ENCODE data around the gene AGBL4.

AGBL4 gene

GRCh38 chr1:48676376-48676775, 1347.4 kb downstream of the AGBL4 start:
- FAIRE-seq = no peak

- FAIRE-seq = no peak
Measured at GRCh38 chr1:48675251-48675650, 1348.5 kb downstream of the AGBL4 start.

GRCh38 chr1:48674641-48675040, 1349.1 kb downstream of the AGBL4 start:
- no peak for FAIRE-seq

GRCh38 chr1:48673332-48674105, 1350.2 kb downstream of the AGBL4 start:
- FAIRE-seq = no peak

GRCh38 chr1:48671578-48671977, 1352.2 kb downstream of the AGBL4 start:
- no peak for FAIRE-seq

GRCh38 chr1:48670234-48671020, 1353.3 kb downstream of the AGBL4 start:
- FAIRE-seq = no peak

DNA sequence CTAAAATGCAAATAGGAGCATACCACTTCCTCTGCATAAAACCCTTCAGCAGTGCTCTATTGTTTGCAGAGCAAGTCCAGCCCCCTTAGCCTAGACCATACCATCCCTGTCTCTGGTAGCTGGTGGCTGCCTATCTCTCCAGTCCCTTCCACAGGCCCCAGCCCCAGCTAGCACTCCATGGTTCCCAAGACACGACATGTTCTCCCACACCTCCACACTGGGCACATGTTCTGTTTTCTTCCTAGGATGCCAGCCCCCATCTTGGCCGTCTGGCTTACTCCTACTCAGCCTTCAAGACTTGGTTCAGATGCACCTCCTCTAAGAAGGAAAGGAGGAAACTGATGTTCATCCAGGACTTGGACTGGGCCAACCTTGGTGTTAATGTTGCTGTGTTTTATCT, 1355.4 kb downstream of the AGBL4 start:
- FAIRE-seq = no peak

GRCh38 chr1:48667782-48668181, 1356.0 kb downstream of the AGBL4 start:
- no peak for FAIRE-seq

GRCh38 chr1:48665708-48666407, 1357.9 kb downstream of the AGBL4 start:
- no peak for FAIRE-seq

- FAIRE-seq = no peak
Measured at GRCh38 chr1:48661726-48662463, 1361.9 kb downstream of the AGBL4 start.

DNA sequence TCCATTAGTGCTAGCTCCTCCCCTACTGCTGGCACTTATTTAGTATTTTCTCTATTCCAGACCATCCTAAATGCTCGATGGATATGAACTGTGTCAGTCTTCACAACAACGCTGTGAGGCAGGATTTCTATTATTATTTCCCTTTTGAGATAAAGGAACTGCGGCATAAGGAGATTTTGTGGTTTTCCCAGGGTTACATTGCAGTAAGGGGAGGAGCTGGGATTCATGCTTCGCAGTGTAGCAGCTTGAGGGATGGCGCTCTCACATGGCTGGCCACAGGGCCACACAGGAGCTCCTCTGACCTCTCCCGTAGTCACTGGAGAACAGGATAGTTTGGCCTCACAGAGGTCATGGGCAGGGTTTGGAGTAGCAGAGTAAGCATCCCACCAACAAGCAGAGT, 1364.0 kb downstream of the AGBL4 start:
- no peak for FAIRE-seq

- no peak for FAIRE-seq
Measured at GRCh38 chr1:48657413-48657812, 1366.3 kb downstream of the AGBL4 start.

DNA sequence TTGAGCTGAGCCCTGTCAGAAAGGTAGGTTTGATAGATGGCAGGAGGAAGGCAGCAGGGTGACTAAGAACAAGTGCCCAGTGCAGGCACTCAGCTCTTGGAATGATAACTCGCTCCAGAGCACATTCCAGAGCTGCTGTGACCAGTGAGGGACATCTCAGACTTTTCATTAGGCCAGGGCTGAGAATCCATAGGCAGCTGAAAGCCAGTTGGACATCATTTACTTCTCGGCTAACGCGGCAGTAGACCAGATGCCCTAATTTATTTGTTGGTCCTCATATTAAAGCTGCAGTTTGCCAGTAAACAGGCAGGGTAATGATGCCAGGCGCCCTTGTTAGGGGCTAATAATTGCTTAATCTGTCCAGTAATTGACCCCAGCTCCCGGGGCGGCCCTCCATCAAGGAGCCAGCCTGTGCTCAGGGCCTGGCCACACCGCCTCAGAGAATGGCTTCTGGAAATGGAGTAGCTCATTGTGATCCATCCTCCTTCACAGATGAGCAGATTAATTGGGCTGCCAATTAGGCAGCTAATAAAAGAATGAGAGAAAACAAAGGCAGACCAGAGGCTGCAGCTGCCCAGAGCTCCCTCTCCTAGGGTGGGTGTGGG, 1369.0 kb downstream of the AGBL4 start:
- FAIRE-seq = no peak

GRCh38 chr1:48652334-48652733, 1371.4 kb downstream of the AGBL4 start:
- no peak for FAIRE-seq

- FAIRE-seq = no peak
Measured at GRCh38 chr1:48649880-48650279, 1373.9 kb downstream of the AGBL4 start.

DNA sequence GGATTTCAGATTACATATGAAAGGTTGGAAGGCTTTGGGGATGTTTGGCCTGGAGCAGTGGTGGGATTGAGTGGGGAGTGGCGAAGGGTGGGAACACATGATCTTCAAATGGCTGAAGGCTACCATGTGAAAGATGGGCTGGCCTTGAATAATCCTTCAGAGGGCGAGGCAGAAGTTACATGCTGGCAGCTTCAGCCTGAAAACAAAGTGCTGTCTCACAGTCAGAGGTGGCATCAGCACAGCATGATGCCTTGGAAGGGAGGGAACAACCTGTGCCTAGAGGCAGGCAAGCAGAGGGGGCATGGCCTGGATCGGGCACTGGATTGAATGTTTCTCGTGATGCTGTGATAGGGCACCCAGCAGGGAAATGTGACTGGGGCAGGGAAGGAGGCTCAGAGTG, 1377.9 kb downstream of the AGBL4 start:
- FAIRE-seq = no peak

GRCh38 chr1:48644905-48645605, 1378.7 kb downstream of the AGBL4 start:
- no peak for FAIRE-seq

DNA sequence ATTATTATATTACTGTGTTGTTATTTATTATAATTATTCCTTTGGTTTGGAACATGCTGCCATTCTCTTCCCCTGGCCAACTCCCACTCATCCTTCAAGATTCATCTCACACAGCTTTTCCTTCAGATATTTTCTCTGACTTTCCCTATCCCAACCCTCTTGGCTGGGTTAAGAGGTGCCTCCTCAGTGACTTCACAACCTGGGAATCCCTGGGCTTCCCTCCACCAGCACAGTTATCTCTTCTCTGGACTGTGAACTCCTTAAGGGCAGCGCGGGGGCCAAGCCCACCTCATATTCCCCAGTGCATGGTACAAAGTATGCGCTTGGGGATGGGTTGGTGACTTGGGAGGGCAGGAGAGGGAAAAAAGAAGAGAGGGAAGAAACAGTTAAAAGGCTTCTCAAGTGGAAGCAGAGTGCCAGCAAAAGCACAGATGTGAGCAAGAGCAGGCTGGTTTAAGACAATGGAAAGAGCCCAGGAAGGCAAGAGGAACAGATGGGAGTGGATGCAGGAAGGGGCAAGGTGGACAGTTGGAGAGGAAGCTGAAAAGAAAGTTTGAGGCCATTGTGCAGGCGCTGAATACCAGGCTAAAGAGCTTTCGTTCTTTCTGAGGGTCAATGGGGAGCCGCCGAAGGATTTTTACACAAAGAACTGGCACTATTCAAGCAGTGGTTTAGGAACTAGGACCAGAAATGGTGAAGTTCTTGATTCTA, 1379.4 kb downstream of the AGBL4 start:
- FAIRE-seq = no peak

- FAIRE-seq = no peak
Measured at GRCh38 chr1:48643193-48643592, 1380.6 kb downstream of the AGBL4 start.

GRCh38 chr1:48640836-48641492, 1382.8 kb downstream of the AGBL4 start:
- FAIRE-seq = no peak

DNA sequence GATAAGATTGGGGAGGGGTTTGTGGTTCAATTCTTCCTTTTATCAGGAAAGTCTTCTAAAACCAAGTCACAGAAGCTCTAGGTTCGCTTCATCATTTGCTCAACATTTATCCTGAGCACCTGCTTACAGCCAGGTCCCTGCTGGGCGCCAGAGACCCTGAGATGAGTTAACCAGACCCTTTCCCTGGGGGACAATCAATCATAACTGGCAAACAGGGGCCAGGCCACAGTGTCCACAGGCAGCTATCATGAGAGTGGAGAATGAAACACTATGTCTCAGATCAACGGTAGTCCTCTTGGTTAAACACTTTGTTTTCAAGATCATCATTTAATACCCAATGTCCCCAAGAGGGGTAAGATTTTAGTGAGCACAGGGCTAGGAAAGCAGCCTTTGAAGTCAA, 1393.9 kb downstream of the AGBL4 start:
- no peak for FAIRE-seq

All from colon (tissue), 2 donors.